D341Med (cell line): ENCODE data around the gene PACS1.
"Not testable (repeated sequence)": the region's sequence is repeated elsewhere in the genome, so short reads cannot be mapped to it uniquely, and the experiment has no call there.

Experiments
- DNase-seq: peaks from one replicate; pipeline ENCODE4 v3.0.0; 2012; ENCODE audit warnings: low spot score

Gene PACS1

DNA sequence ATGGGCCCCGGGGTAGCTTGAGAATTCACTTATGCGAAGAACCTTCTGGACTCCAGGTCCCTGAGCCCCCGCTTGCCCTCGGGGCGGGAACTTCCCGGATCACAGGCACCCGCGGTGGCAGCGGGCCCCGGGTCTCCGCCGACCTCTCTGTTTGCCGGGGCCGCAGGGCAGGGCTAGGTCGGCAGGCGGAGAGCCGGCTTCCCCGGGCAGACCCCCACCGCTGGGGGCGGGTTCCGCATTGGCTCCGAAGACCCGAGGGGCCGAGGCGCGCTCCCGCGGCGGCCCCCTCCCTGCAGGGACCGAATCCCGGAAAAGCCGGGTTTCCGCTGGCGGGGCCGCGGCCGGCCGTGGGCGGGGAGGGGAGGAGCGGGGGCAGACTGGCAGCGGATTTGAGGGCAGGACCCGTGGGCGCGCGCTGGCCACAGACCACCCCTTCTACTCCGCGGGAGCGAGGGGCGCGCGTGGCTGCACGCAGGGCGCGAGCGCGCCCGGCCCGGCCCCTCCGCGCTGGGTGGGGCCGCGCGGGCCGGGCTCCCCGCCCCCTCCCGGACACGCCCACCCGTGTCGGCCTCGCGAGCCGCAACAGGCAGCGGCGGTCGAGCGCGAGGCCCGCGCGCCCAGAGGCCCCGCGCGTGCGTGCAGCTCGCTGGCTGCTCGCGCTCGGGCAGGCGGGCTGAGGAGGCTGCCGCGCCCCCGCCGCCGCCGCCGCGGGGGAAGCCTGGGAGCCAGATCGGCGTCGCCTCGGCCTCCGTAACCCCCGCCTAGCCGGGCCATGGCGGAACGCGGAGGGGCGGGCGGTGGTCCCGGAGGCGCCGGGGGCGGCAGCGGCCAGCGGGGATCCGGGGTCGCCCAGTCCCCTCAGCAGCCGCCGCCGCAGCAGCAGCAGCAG lies at the start of gene PACS1:
TSS of gene PACS1 (plus strand) at position 558 of the 889 bp plus-strand sequence. CDS start at position 773, 215 bp downstream.
- DNase-seq = peak; percentile 91

- DNase-seq = no peak
These were observed 49.3 kb upstream of the PACS1 start for GRCh38 chr11:66020618-66021357.

- peak; percentile 95 for DNase-seq
These were observed 47.5 kb upstream of the PACS1 start for GRCh38 chr11:66022401-66023185.

DNA sequence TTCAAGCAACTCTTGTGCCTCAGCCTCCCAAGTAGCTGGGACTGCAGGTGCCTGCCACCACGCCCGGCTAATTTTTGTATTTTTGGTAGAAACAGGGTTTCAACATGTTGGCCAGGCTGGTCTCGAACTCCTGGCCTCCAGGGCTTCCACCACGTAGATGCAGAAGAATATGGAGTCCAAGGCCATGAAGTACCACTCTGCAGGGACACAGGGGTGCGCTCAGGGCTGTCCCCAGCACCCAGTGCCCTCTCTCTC lies 47.0 kb upstream of the PACS1 start:
- DNase-seq = not testable (repeated sequence)

DNA sequence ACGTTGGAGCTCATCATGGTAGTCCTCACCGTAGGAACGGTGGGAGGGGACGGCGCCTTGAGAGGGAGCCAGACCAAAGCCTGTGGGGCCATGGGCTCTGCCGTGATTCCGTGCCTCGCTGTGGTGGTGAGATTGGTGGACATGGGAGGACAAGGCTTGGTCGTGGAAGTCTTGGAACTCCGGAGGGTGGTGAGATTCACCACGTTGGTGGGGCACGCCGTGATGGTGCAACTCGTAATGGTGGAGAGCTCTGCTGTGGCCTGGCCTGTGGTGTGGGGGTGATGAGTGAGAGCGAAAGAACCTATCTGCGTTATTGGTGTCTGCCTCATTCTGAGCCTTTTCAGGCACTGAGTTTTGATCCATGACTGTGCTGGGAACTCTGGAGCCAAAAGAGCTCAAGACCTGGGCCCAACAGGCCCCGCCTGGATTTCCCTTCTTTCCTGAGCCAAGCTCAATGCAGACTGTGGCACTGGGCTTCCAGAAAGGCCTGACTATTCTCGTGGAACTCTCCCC lies 44.0 kb upstream of the PACS1 start, which contains the start of gene CATSPER1:
TSS of gene CATSPER1 (minus strand) at position 463 of the 513 bp plus-strand sequence. CDS start at position 363, 100 bp downstream.
- no peak for DNase-seq

- DNase-seq = no peak
These were observed 36.9 kb upstream of the PACS1 start for GRCh38 chr11:66032957-66033735.

GRCh38 chr11:66035653-66036333 lies 34.3 kb upstream of the PACS1 start:
- DNase-seq = no peak

DNA sequence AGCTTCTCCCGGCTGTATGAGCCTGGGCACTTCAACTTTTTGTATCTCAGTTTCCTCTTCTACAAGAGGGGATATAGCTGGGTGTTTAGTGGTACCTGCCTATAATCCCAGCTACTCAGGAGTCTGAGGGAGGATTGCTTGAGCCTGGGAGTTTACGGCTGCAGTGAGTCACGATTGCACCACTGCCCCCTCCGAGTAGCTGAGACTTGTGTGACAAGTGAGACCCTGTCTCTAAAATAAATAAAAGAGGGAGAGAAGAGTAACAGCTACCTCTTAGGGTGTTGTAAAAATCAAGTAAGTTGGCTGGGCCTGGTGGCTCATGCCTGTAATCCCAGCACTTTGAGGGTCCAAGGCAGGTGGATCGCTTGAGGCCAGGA lies 33.8 kb upstream of the PACS1 start:
- no peak for DNase-seq

- no peak for DNase-seq
These were observed 32.7 kb upstream of the PACS1 start for GRCh38 chr11:66037327-66037726.

DNA sequence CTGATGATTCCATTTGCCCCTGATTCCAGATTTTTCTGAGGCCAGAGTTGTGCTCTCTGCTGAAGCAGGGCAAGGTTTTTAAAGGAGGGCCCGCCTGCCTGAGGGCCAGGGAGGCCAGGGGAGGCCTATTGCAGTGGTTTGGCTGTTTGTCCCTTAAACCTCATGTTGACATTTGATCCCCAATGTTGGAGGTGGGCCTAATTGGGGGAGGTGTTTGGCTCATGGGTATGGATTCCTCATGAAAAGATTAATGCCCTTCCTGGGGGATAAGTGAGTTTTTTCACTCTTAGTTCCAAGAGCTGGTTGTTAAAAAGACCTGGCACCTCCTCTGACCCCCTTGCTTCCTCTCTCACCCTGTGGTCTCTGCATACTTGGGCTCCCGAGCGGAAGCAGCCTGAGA lies 30.3 kb upstream of the PACS1 start:
- DNase-seq = no peak

GRCh38 chr11:66042227-66042995 lies 27.7 kb upstream of the PACS1 start:
- no peak for DNase-seq

- DNase-seq = no peak
These were observed 26.8 kb upstream of the PACS1 start for GRCh38 chr11:66042996-66043906.

GRCh38 chr11:66044757-66045156 lies 25.3 kb upstream of the PACS1 start:
- no peak for DNase-seq

DNA sequence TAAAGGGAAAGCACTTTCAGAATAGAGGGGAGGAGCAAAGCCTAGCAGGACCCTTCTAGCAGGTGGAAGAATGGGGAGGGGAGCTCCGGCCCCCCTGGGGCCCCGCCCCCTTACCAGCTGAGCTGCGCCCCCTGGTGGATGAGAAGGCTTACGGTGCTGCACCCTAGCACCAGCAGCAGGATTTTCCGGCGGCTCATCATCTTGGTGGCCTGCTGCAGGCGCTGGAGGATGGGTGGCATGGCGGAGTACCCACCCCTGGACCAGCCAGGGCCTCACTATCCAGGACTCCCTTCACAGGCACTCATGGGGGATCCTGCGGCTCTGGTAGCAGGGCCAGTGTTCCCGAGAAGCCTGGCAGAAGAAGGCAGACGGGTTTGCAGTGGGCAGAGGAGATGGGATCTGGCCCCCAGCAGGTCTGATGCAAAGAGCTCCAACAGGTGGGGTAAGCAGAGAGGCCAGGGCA lies 24.9 kb upstream of the PACS1 start:
- DNase-seq = peak; percentile 93

- no peak for DNase-seq
These were observed 23.2 kb upstream of the PACS1 start for GRCh38 chr11:66046901-66047300.

DNA sequence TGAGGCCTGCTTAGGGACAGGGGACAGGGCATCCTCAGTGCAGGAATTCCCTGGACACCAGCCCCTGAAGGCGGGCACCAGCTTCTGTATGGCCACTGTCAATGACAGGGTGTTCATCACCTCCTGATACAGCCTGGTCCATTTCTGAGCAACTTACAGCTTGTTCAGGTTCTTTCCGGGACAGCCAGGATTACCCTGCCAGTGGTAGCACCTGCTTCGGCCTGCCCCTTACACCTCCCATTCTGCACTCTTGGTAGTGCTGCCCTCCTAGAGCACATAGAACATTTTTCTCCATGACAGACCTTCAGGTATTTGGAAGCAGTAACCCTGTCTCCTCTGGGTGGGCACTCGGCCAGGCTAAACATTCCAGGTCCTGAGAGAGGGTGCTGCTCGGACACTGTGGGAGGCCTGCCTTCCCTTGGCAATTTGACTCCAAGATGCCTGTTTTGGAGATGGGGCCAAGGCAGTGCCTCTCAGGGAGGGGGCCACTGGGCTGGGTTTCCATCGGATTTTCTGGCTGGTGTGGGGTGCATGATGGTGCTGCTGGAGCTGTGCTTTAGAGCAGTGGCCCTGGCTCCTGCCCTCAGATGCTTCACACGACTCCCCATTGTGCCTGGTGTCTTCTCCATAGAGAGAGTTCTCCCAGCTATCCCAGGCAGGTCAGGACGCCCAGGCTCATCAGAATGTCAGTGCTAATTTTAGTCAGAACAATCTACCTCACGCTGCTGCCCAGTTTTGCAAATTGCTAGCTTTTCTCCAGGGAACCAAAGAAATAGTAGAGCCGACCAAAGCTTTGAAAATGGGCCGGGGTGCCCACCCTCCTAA lies 22.3 kb upstream of the PACS1 start:
- no peak for DNase-seq

DNA sequence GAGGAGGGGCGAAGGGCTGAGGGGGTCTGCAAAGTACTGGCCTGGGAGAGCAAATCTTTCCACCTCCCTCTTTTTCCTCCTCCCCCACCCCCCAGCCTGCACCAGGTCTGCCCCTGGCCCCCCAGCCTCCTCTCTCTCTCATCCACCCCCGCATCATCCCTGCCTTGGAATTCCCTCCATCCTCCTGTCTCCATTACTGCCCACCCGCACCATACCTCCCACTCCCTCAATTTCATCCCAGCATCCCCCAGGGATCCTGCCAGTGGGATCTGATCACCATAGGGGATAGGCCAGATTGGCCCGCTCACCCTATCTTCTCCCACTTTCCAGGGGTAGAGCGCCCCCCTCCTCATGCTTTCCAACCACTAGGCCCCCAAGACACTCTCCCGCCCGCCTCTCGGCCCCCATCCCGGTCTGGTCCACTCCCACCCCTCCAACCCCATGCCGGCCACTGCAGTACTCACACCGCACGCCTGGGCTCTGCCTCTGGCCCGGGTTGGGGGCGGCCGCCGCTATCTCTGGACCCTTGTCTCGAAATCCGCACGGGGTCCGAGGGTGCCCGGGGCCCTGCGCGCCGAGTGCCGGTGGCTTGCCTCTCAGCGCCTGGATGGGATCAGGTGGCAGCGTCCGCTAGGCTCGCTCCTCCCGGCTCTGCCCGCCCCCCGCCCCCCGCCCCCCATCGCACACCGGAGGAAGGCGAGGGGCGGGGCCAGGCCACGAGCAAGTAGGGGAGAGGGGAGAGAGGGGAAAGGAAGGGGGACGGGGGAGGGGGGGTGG lies 21.3 kb upstream of the PACS1 start, which contains the start of gene GAL3ST3:
TSS of gene GAL3ST3 (minus strand) at position 615 of the 777 bp plus-strand sequence. CDS start 3,746 bp downstream, outside the sequence.
- no peak for DNase-seq
